Bronchial epithelial cell (primary cell): ENCODE data around the gene APOL5. TPM values are rescaled to one million over a fixed set of nuclear protein-coding genes. Genes with fewer than 3 reads are reported as not detected.

Experiments
- DNase-seq: peaks from one replicate; pipeline ENCODE4 v3.0.0-alpha.2; 2010; ENCODE audit warnings: low read depth
- FAIRE-seq: peaks from 2 replicates; lab custom pipeline; 2011; peaks lifted over from hg19 to GRCh38; lab: Jason Lieb, UNC
- H3K27me3 ChIP-seq: 2 replicates; pipeline ENCODE4 v1.5.1; 2011; ENCODE audit warnings: low read length; ENCODE audit not compliant: control insufficient read depth, insufficient read depth
- H3K36me3 ChIP-seq: 2 replicates; pipeline ENCODE4 v1.5.1; 2011; ENCODE audit warnings: low read length; ENCODE audit not compliant: control insufficient read depth, insufficient read depth
- H3K4me3 ChIP-seq: 2 replicates; pipeline ENCODE4 v1.5.1; 2011; ENCODE audit warnings: mild to moderate bottlenecking, low read depth, low read length, control low read depth
- CTCF ChIP-seq: IDR thresholded peaks from 2 replicates; pipeline ENCODE4 v1.5.1; 2011; ENCODE audit warnings: mild to moderate bottlenecking, moderate library complexity, low read length, control low read depth, inconsistent platforms; ENCODE audit not compliant: insufficient read depth, severe bottlenecking
- total RNA-seq: library from RNA; depleted of rRNA; stranded (reverse); fragments of >200 nt; gene quantifications from 2 replicates; pipeline ENCODE4 v1.2.1, GENCODE V29; 2014

Gene APOL5
- total RNA-seq, 1 donor from 2014 or later: not detected

- Histone ChIP-seq H3K27me3 (no peaks in the 10 kb centered on the region), H3K4me3 (no peak overlapping the region), H3K36me3 (no peaks in the 10 kb centered on the region)
- DNase-seq: no peak
- TF ChIP-seq CTCF: no peak
- FAIRE-seq: no peak
Measured at GRCh38 chr22:35703861-35704584, 13.6 kb upstream of the APOL5 start.

- FAIRE-seq (no peak), DNase-seq (peak; percentile 87)
- H3K36me3 ChIP-seq: no peaks in the 10 kb centered on the region
- no peaks in the 10 kb centered on the region for H3K27me3 ChIP-seq
- no peak for TF ChIP-seq CTCF
- H3K4me3 ChIP-seq: no peak overlapping the region
Measured at GRCh38 chr22:35705141-35705540, 12.5 kb upstream of the APOL5 start.

GRCh38 chr22:35708453-35708852, 9.2 kb upstream of the APOL5 start:
- DNase-seq (no peak), FAIRE-seq (no peak)
- TF ChIP-seq CTCF: no peak
- Histone ChIP-seq H3K36me3 (no peaks in the 10 kb centered on the region), H3K27me3 (no peaks in the 10 kb centered on the region), H3K4me3 (no peak overlapping the region)

- Histone ChIP-seq H3K27me3 (no peaks in the 10 kb centered on the region), H3K36me3 (no peaks in the 10 kb centered on the region), H3K4me3 (no peak overlapping the region)
- no peak for FAIRE-seq
- no peak for DNase-seq
- TF ChIP-seq CTCF: no peak
Measured at GRCh38 chr22:35708917-35709316, 8.8 kb upstream of the APOL5 start.

- FAIRE-seq: no peak
- no peak for DNase-seq
- Histone ChIP-seq H3K27me3 (peaks cover 2% of the 10 kb centered on the region), H3K36me3 (no peaks in the 10 kb centered on the region), H3K4me3 (no peak overlapping the region)
- no peak for TF ChIP-seq CTCF
Measured at GRCh38 chr22:35711336-35711735, 6.3 kb upstream of the APOL5 start.

GRCh38 chr22:35712672-35713071, 5.0 kb upstream of the APOL5 start:
- FAIRE-seq (no peak), DNase-seq (no peak)
- peaks cover 2% of the 10 kb centered on the region for H3K27me3 ChIP-seq
- H3K4me3 ChIP-seq: no peak overlapping the region
- no peak for TF ChIP-seq CTCF
- no peaks in the 10 kb centered on the region for H3K36me3 ChIP-seq
